Lower leg skin (tissue), 3 donors: Measurements from ENCODE around the gene C1QTNF1.

Experiments used
- CTCF ChIP-seq, 3 donors: fragments of 450-650 bp; IDR thresholded peaks; one replicate each; pipeline ENCODE4 v1.5.1; 2016; ENCODE audit warnings: antibody characterized with exemption in 3 of 3, mild to moderate bottlenecking in 3 of 3, moderate library complexity in 2 of 3
- POLR2A ChIP-seq, 2 donors: fragments of 450-650 bp; IDR thresholded peaks; one replicate each; pipeline ENCODE4 v1.6.1; 2016 to 2017; ENCODE audit warnings: antibody characterized with exemption in 2 of 2, mild to moderate bottlenecking in 1 of 2, moderate library complexity in 1 of 2

GRCh38 chr17:79094261-79094660 is 70.3 kb downstream of the C1QTNF1 start:
- TF ChIP-seq POLR2A (IDR thresholded peaks at IDR 0.05) (no peak), CTCF (IDR thresholded peaks at IDR 0.05) (no peak)
